GM18498 (cell line): ENCODE results near the gene EDAR.

Source experiments
- ATAC-seq: cut with Tn5 transposase; IDR thresholded peaks from one replicate; pipeline ENCODE4 v1.9.1; 2021; ENCODE audit warnings: mild to moderate bottlenecking, moderate library complexity; ENCODE audit not compliant: unreplicated experiment

Gene EDAR

DNA sequence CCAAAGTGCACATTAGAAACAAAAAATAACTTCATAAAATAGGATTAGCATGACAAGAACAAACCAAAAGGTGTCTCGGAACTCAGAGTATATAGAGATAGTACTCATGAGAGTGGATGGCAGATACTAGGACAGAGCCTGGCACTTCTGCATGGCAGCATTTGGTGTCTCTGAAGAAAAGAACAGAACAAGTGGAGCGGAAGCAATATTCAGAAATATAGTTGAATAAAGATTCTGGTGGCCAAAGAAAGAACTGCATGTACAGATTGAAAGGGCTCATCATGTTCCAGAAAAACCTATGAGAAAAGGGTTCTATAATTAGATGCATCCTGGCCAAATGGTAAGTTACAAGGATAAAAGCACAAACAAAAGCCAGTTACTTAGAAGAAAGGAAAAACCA, 111.5 kb downstream of the EDAR start:
- ATAC-seq = no peak

DNA sequence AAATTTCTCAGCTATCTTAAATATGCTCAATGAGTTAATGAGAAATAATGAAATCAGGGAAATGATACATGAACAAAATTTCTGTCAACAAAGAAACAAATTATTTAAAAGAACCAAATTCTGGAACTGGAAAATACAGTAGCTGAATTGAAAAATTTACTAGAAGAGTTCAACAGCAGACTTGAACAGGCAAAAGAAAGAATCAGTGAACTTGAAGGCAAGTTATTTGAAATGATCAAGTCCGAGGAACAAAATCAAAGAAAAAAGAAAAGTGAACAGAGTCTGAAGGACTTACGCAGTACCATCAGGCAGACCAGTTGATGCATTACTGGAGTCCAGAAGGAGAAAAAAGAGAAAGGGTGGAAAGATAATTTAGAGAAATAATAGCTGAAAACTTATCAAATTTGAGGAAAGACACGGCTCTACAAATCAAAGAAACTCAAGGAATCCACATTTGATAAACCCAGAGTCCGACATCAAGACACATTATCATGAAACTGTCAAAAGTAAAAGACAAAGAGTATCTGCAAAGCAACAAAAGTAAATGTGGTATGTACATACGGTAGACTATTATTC, 118.9 kb downstream of the EDAR start:
- no peak for ATAC-seq

DNA sequence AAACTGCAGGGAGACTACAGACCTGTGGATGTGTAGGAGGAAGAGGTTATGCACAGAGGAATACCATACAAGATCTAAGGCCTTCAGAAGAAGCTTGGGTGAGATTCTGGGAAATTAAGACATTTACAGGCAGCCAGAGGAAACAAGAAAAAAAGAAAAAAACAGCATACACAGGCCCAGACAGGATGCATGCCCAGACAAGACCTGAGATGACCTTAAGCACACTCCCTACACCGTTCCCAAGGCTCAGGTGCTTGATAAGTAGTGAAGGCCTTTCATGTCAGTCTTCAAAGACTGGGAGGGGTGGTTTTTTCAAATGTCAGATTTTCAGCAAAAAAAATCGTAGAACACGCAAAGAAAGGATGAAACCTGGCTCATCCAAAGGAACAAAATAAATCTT, 119.5 kb downstream of the EDAR start:
- no peak for ATAC-seq

DNA sequence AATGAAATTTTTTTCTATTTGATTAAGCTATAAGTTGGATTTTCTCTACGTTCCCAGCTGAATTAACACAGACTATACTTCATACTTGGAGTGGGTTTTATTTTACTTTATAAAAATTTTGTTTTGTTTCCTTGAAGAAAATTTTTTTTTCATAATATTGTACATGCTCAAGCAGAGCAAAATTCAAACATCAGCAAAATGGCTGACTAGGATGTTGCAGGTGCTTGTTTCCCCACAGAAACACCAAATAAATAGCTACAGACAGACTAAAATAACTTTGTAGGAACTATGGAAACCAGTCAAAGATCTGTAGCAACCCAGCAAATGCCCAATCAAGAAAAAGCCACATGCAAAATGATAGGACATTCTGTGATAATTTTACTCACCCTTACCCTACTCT, 120.1 kb downstream of the EDAR start:
- ATAC-seq = no peak

DNA sequence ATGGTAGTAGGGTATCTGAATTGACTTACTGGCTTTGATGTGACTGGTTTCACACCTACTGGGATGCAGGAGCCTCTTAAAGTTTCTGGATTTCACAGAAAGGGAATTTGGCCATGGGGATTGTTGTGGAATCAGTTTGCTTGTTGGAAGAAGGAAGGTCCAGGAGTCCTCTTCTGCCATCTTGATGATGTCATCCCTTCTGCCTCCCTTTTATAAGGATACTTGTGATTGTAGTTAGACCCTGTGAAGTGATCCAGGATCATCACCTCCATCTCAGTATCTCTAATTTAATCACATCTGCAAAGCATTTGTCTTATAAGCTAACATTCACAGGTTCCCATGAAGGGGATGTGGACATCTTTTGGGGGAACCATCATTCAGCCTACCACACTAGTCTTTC, 123.0 kb downstream of the EDAR start:
- ATAC-seq = no peak

DNA sequence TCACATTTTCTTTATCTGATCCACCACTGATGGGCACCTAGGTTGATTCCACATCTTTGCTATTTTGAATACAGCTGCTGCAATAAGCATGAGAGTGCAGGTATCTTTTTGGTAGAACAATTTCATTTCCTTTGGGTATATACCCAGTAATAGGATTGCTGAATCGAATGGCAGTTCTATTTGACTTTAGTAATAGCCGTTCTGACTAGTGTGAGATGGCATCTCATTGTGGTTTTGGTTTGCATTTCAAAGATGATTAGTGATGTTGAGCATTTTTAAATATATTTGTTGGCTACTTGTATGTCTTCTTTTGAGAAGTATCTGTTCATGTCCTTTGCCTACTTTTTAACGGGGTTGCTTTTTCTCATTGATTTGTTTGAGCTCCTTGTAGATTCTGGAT, 130.1 kb downstream of the EDAR start:
- no peak for ATAC-seq

DNA sequence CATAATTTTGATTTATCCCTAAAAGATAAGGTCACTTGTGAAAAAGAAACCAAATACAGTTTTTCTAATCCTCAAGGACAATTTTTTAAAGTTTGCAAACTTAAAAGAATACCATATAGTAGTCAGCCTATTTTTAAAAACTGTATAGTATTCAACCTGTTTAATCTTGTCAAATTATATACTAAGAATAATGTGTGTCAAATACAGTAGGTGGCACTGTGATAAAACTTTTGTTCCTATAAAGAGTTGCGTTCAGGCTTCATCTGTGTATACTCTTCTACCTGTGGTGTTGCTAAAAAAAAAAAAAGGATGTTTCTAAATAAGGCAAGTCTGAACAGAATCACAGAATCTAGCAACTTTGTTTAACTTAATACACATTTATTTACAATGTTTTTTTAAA, 133.8 kb downstream of the EDAR start:
- ATAC-seq = peak; percentile 59

DNA sequence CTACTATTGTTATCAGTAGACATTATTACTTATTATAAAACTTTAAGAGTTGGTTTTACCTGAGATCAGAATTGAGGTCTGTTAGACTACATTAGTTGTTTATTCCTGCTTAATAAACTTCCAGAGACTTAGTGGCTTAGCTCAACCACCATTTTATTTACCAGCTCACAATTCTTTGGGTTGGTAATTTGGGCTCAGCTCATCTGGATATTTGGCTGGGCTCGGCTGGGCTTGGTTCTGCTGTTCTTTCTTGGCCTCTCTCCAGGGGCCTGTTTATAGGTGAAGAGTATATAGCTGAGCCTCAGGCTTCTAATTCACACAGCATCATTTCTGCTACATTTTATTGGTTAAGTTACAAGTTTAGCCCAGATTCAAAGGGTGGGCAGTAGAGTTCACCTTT, 134.5 kb downstream of the EDAR start:
- no peak for ATAC-seq

GRCh38 chr2:108853421-108853820, 135.6 kb downstream of the EDAR start:
- no peak for ATAC-seq

GRCh38 chr2:108852375-108852774, 136.6 kb downstream of the EDAR start:
- ATAC-seq = no peak

GRCh38 chr2:108847000-108847399, 142.0 kb downstream of the EDAR start:
- no peak for ATAC-seq

GRCh38 chr2:108845923-108846322, 143.1 kb downstream of the EDAR start:
- no peak for ATAC-seq
